Tibial artery (tissue), 4 donors: ENCODE results near the gene ZNF627.
"Not testable (repeated sequence)": the region's sequence is repeated elsewhere in the genome, so short reads cannot be mapped to it uniquely, and the experiment has no call there.

Experiments
- DNase-seq, 2 donors: peaks; one replicate each; pipeline ENCODE4 v3.0.0-alpha.2; 2019
- H3K27ac ChIP-seq, 2 donors: fragments of 200-600 bp; sonication (generic) in 1 of 2; 1 replicate in 1 of 2; 2 replicates in 1 of 2; pipeline ENCODE4 v1.5.1; 2018 to 2019; ENCODE audit warnings: mild to moderate bottlenecking in 1 of 2
- H3K27me3 ChIP-seq, 2 donors: fragments of 200-600 bp; sonication (generic) in 1 of 2; one replicate each; pipeline versions ENCODE4 v1.5.1 to v1.6.0; 2016 to 2019
- H3K36me3 ChIP-seq, 3 donors: fragments of 200-600 bp; sonication (generic) in 2 of 3; one replicate each; pipeline ENCODE4 v1.5.1; 2016 to 2019; ENCODE audit warnings: mild to moderate bottlenecking in 2 of 3
- H3K4me1 ChIP-seq, 4 donors: fragments of 200-600 bp; sonication (generic) in 2 of 4; 1 replicate in 3 of 4; 2 replicates in 1 of 4; pipeline ENCODE4 v1.5.1; 2016 to 2019
- H3K4me3 ChIP-seq, 2 donors: fragments of 200-600 bp; sonication (generic) in 1 of 2; 1 replicate in 1 of 2; 2 replicates in 1 of 2; pipeline ENCODE4 v1.5.1; 2018 to 2019; ENCODE audit warnings: mild to moderate bottlenecking in 2 of 2
- H3K9me3 ChIP-seq, 3 donors: fragments of 200-600 bp; sonication (generic) in 1 of 3; one replicate each; pipeline ENCODE4 v1.5.1; 2016 to 2019
- CTCF ChIP-seq, 2 experiments: fragments of 200-600 bp in 1 of 2; fragments of 450-650 bp in 1 of 2; IDR thresholded peaks; one replicate each; pipeline ENCODE4 v1.5.1; 2017 to 2019; ENCODE audit warnings: antibody characterized with exemption in 2 of 2, mild to moderate bottlenecking in 1 of 2, moderate library complexity in 1 of 2
- intact Hi-C: fragments of 100-400 bp; cut with DNase I; formaldehyde crosslinking; loops from one replicate; pipeline ENCODE4 v1.15.0; 2023; ENCODE audit warnings: low total_unique reads

The ZNF627 gene

GRCh38 chr19:11560404-11561051 is 36.8 kb upstream of the ZNF627 start:
- H3K27me3 ChIP-seq = no peaks in the 10 kb centered on the region
- no peak overlapping the region for H3K27ac ChIP-seq
- intact Hi-C loops = no loop called here
- TF ChIP-seq CTCF (IDR thresholded peaks at IDR 0.05) = peak; percentile 36 to 46
- H3K9me3 ChIP-seq = no peaks in the 10 kb centered on the region
- no peak overlapping the region for H3K4me3 ChIP-seq
- peaks cover 5 to 41% (median 30%) of the 10 kb centered on the region in 4 donors for H3K4me1 ChIP-seq
- peaks cover 0 to 10% (median 0%) of the 10 kb centered on the region in 3 donors for H3K36me3 ChIP-seq
- no peak for DNase-seq

GRCh38 chr19:11563532-11563931 is 33.8 kb upstream of the ZNF627 start:
- intact Hi-C loops = no loop called here
- H3K36me3 ChIP-seq = no peaks in the 10 kb centered on the region
- H3K27ac ChIP-seq = no peak overlapping the region
- H3K4me3 ChIP-seq = no peak overlapping the region
- H3K9me3 ChIP-seq = no peaks in the 10 kb centered on the region
- H3K27me3 ChIP-seq = no peaks in the 10 kb centered on the region
- DNase-seq = no peak
- H3K4me1 ChIP-seq = peaks cover 3 to 15% (median 10%) of the 10 kb centered on the region in 4 donors
- TF ChIP-seq CTCF (IDR thresholded peaks at IDR 0.05) = no peak

GRCh38 chr19:11564082-11564807 is 33.0 kb upstream of the ZNF627 start:
- H3K27ac ChIP-seq, intact Hi-C loops, H3K9me3 ChIP-seq, H3K4me3 ChIP-seq, DNase-seq, H3K27me3 ChIP-seq, H3K36me3 ChIP-seq: not testable (repeated sequence)
- H3K4me1 ChIP-seq = peaks cover 3 to 14% (median 9%) of the 10 kb centered on the region in 4 donors

- H3K4me1 ChIP-seq, DNase-seq, H3K36me3 ChIP-seq, H3K4me3 ChIP-seq, intact Hi-C loops, H3K27me3 ChIP-seq, H3K27ac ChIP-seq, H3K9me3 ChIP-seq: not testable (repeated sequence)
Measured at GRCh38 chr19:11565649-11565980, 31.7 kb upstream of the ZNF627 start.

- H3K4me1 ChIP-seq = no peaks in the 10 kb centered on the region
- intact Hi-C loops = no loop called here
- TF ChIP-seq CTCF (IDR thresholded peaks at IDR 0.05) = no peak
- H3K27me3 ChIP-seq = no peaks in the 10 kb centered on the region
- H3K4me3 ChIP-seq = no peak overlapping the region
- no peak overlapping the region for H3K27ac ChIP-seq
- H3K9me3 ChIP-seq = no peaks in the 10 kb centered on the region
- DNase-seq = no peak
- no peaks in the 10 kb centered on the region for H3K36me3 ChIP-seq
Measured at GRCh38 chr19:11566164-11566563, 31.1 kb upstream of the ZNF627 start.

GRCh38 chr19:11570039-11570462 is 27.2 kb upstream of the ZNF627 start:
- intact Hi-C loops = no loop called here
- no peaks in the 10 kb centered on the region for H3K27me3 ChIP-seq
- no peak for DNase-seq
- H3K9me3 ChIP-seq = no peaks in the 10 kb centered on the region
- no peak overlapping the region for H3K27ac ChIP-seq
- H3K4me1 ChIP-seq = no peaks in the 10 kb centered on the region
- H3K36me3 ChIP-seq = no peaks in the 10 kb centered on the region
- no peak overlapping the region for H3K4me3 ChIP-seq
- TF ChIP-seq CTCF (IDR thresholded peaks at IDR 0.05) = no peak

GRCh38 chr19:11573354-11573753 is 23.9 kb upstream of the ZNF627 start:
- intact Hi-C loops, H3K9me3 ChIP-seq, H3K4me3 ChIP-seq, H3K36me3 ChIP-seq, DNase-seq, H3K27ac ChIP-seq: not testable (repeated sequence)
- H3K4me1 ChIP-seq = peaks cover 0 to 11% (median 1%) of the 10 kb centered on the region in 4 donors
- peaks cover 0 to 10% of the 10 kb centered on the region in 2 donors for H3K27me3 ChIP-seq

- H3K27ac ChIP-seq, intact Hi-C loops, DNase-seq: not testable (repeated sequence)
Measured at GRCh38 chr19:11573763-11574162, 23.5 kb upstream of the ZNF627 start.

More at GRCh38 chr19:11573763-11574162, 23.5 kb upstream of the ZNF627 start:
- not testable (repeated sequence) for H3K4me3 ChIP-seq, H3K36me3 ChIP-seq, H3K9me3 ChIP-seq
- H3K4me1 ChIP-seq = peaks cover 0 to 15% (median 6%) of the 10 kb centered on the region in 4 donors
- peaks cover 0 to 14% of the 10 kb centered on the region in 2 donors for H3K27me3 ChIP-seq
